Measurements from ENCODE around the gene TMEM273.

GRCh38 chr10:49185213-49185612 is 3.0 kb downstream of the TMEM273 start:
- TF ChIP-seq YY1 (IDR thresholded peaks at IDR 0.05; ENCODE audit: extremely low read depth, insufficient replicate concordance, low read depth, low read length), result no peak
- no peak for TF ChIP-seq EZH2 (IDR thresholded peaks at IDR 0.05)
- TF ChIP-seq EZH2phosphoT487 (IDR thresholded peaks at IDR 0.05; ENCODE audit: borderline replicate concordance), result no peak
- TF ChIP-seq CEBPB (IDR thresholded peaks at IDR 0.05; ENCODE audit: low read depth), result no peak
- TF ChIP-seq CTCF (IDR thresholded peaks at IDR 0.05 in 2 of 3, conservative IDR thresholded peaks at IDR 0.05 in 1 of 3; ENCODE audit: borderline replicate concordance in 1 of 3, insufficient read depth in 1 of 3, low read depth in 2 of 3, low read length in 2 of 3), result no peak
- TF ChIP-seq RAD21 (IDR thresholded peaks at IDR 0.05; ENCODE audit: low read depth), result no peak
- TF ChIP-seq SRF (IDR thresholded peaks at IDR 0.05; ENCODE audit: low read depth), result no peak
- TF ChIP-seq POLR2AphosphoS5 (IDR thresholded peaks at IDR 0.05; ENCODE audit: low read depth, low read length), result no peak
- TF ChIP-seq JUND (IDR thresholded peaks at IDR 0.05), result no peak
